Measurements from ENCODE around the gene WDR74.
"Not testable (repeated sequence)": the region's sequence is repeated elsewhere in the genome, so short reads cannot be mapped to it uniquely, and the experiment has no call there.

WDR74 gene

GRCh38 chr11:62830904-62831519, 8.4 kb downstream of the WDR74 start:
- DNase-seq (ENCODE audit: low spot score): peak; percentile 33
- TF ChIP-seq CTCF (IDR thresholded peaks at IDR 0.05; ENCODE audit: extremely low read depth, missing control alignments): no peak

GRCh38 chr11:62828130-62828529, 11.3 kb downstream of the WDR74 start:
- DNase-seq (ENCODE audit: low spot score): not testable (repeated sequence)

DNA sequence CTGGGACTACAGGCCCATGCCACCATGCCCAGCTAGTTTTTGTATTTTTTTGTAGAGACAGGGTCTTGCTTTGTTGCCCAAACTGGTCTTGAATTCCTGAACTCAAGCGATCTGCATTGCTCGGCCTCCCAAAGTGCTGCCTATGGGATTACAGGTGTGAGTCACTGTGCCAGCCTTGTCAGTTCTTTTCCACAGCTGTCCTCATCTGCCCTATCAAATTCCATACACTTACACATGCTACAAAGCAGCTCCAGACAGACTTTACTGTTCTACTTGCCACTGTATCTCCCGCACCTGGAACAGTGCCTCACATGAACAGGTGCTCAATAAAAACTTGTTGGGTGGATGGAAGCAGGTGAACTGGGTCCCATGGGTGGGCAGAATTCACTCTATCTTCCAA, 15.7 kb downstream of the WDR74 start:
- TF ChIP-seq CTCF (IDR thresholded peaks at IDR 0.05; ENCODE audit: extremely low read depth, missing control alignments): no peak
- no peak for DNase-seq (ENCODE audit: low spot score)

DNA sequence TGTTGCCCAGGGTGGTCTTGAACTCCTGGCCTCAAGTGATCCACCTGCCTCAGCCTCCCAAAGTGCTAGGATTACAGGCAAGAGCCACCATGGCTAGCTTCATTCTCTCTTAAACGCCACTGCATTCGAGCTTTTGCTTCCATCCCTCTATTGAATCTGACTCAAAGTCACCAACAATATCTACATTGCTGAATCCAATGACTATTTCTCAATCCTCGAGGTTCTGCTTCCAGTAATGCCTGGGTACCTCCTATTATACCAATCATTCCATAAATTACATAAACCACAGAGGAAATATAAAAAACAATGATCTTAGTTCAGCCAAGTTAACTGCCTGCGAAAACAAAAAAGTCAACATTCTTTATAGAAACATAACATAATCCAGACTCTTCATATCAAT, 22.3 kb downstream of the WDR74 start:
- TF ChIP-seq CTCF (IDR thresholded peaks at IDR 0.05; ENCODE audit: extremely low read depth, missing control alignments): no peak
- no peak for DNase-seq (ENCODE audit: low spot score)

- DNase-seq (ENCODE audit: low spot score): no peak
- no peak for TF ChIP-seq CTCF (IDR thresholded peaks at IDR 0.05; ENCODE audit: extremely low read depth, missing control alignments)
Observed at GRCh38 chr11:62816557-62816956, 22.8 kb downstream of the WDR74 start.

DNA sequence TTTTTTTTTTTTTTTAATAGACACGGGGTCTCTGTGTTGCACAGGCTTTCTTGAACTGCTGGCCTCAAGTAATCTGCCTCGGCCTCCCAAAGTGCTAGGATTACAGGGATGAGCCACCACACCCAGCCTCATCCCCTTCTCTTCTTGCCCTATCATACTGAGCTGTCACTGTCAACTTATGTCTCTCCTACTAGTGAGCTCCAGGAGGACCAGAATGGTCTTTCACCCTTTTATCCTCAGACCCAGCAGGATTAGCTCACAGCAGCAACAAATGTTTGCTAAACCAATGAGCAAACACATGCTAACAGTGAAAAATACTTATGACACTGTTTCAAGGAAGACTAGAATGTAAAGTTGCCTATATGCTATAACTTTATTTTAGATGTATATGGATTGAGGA, 27.7 kb downstream of the WDR74 start:
- no peak for TF ChIP-seq CTCF (IDR thresholded peaks at IDR 0.05; ENCODE audit: extremely low read depth, missing control alignments)
- no peak for DNase-seq (ENCODE audit: low spot score)

DNA sequence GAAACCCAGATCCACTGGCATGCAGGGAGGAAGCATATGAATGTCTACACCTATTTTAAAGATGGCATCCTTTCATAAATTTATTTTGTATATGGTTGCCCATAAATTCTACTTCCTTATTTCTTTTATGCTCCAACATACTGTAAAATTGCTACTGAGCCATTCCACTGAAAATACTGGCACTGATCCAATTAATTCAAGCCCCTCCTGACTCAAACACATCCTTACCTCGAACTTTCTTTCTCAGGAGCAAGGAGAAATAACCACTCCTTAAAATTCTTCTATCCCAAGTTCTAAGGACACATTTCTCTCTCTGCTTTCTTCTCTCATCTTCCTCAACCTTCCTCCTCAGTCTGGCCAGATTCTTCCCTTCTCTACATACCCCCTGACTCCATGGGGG, 28.6 kb downstream of the WDR74 start:
- no peak for TF ChIP-seq CTCF (IDR thresholded peaks at IDR 0.05; ENCODE audit: extremely low read depth, missing control alignments)
- DNase-seq (ENCODE audit: low spot score): no peak

GRCh38 chr11:62806611-62807121, 32.7 kb downstream of the WDR74 start:
- no peak for DNase-seq (ENCODE audit: low spot score)
- no peak for TF ChIP-seq CTCF (IDR thresholded peaks at IDR 0.05; ENCODE audit: extremely low read depth, missing control alignments)

Measured in GM20000 (cell line).